ENCODE results near the gene SCP2. TPM values are rescaled to one million over a fixed set of nuclear protein-coding genes. Genes with fewer than 3 reads are reported as not detected.
A peak's percentile ranks its signal among the peaks of the same experiment; 100 is the strongest.

SCP2 gene, protein sequence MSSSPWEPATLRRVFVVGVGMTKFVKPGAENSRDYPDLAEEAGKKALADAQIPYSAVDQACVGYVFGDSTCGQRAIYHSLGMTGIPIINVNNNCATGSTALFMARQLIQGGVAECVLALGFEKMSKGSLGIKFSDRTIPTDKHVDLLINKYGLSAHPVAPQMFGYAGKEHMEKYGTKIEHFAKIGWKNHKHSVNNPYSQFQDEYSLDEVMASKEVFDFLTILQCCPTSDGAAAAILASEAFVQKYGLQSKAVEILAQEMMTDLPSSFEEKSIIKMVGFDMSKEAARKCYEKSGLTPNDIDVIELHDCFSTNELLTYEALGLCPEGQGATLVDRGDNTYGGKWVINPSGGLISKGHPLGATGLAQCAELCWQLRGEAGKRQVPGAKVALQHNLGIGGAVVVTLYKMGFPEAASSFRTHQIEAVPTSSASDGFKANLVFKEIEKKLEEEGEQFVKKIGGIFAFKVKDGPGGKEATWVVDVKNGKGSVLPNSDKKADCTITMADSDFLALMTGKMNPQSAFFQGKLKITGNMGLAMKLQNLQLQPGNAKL
- total RNA-seq = 10 to 100 TPM; 69.3 to 99.4 TPM
- polyA plus RNA-seq (2013, experiment 1 of 2) = 91.8 TPM
- polyA plus RNA-seq (2013, experiment 2 of 2) = 83.2 TPM
- long read RNA-seq, experiment 1, transcript SCP2-207 (5 exons, 894 nt) = major isoform, 29 of 70 reads
- long read RNA-seq, experiment 1, partial matches to known transcripts = 12 of 70 reads
- long read RNA-seq, experiment 1, other reads (novel, unspliced or antisense) = 22 of 70 reads
- long read RNA-seq, experiment 2, transcript SCP2-207 (5 exons, 894 nt) = major isoform, 119 of 167 reads
- long read RNA-seq, experiment 2, transcript SCP2-203 (16 exons, 2,811 nt) = minor isoform, 30 of 167 reads
- long read RNA-seq, experiment 2, partial matches to known transcripts = 6 of 167 reads
- long read RNA-seq, experiment 2, other reads (novel, unspliced or antisense) = 8 of 167 reads
- long read RNA-seq, experiment 3, transcript SCP2-205 (4 exons, 1,298 nt) = minor isoform, 6 of 279 reads
- long read RNA-seq, experiment 3, transcript SCP2-203 (16 exons, 2,811 nt) = minor isoform, 61 of 279 reads
- long read RNA-seq, experiment 3, transcript SCP2-207 (5 exons, 894 nt) = major isoform, 201 of 279 reads
- long read RNA-seq, experiment 3, partial matches to known transcripts = 0 of 279 reads
- long read RNA-seq, experiment 3, other reads (novel, unspliced or antisense) = 7 of 279 reads
- long read RNA-seq, experiment 4, transcript SCP2-207 (5 exons, 894 nt) = major isoform, 198 of 240 reads
- long read RNA-seq, experiment 4, transcript SCP2-203 (16 exons, 2,811 nt) = minor isoform, 23 of 240 reads
- long read RNA-seq, experiment 4, partial matches to known transcripts = 12 of 240 reads
- long read RNA-seq, experiment 4, other reads (novel, unspliced or antisense) = 3 of 240 reads

- Histone ChIP-seq H3K9me3 (ENCODE audit: control insufficient read depth, low read length) (no peaks in the 10 kb centered on the region), H3K9ac (ENCODE audit: extremely low read depth, low read length, poor library complexity, severe bottlenecking) (peak within 1 kb of the TSS; percentile 34), H3K27me3 (ENCODE audit: control insufficient read depth, insufficient read depth, low read length, poor library complexity, severe bottlenecking) (peaks cover 56% of the 10 kb centered on the region), H3K36me3 (ENCODE audit: control insufficient read depth, insufficient read depth, low read length) (no peaks in the 10 kb centered on the region), H3K4me3 (ENCODE audit: low read length) (peak within 1 kb of the TSS; percentile 88), H3K27ac (ENCODE audit: low read depth, low read length) (no peak within 1 kb of the TSS), H3K4me1 (ENCODE audit: control insufficient read depth, insufficient read depth, low read length) (no peaks in the 10 kb centered on the region)
- peak within 1 kb of the TSS; percentile 79 for H3K4me3 Mint-ChIP-seq
- peak; percentile 91 for DNase-seq
- no peak within 1 kb of the TSS for H3K27ac Mint-ChIP-seq
- no peaks in the 10 kb centered on the region for H3K9me3 Mint-ChIP-seq
- WGBS, 2 experiments (ENCODE audit: insufficient coverage in 1 of 2, insufficient read length in 1 of 2) = 3% methylated on average over 39 to 65 of the region's 65 CpGs
- H3K4me1 Mint-ChIP-seq = peaks cover 6% of the 10 kb centered on the region
- H3K36me3 Mint-ChIP-seq (ENCODE audit: low read depth) = no peaks in the 10 kb centered on the region
- TF ChIP-seq, protein P1, sequence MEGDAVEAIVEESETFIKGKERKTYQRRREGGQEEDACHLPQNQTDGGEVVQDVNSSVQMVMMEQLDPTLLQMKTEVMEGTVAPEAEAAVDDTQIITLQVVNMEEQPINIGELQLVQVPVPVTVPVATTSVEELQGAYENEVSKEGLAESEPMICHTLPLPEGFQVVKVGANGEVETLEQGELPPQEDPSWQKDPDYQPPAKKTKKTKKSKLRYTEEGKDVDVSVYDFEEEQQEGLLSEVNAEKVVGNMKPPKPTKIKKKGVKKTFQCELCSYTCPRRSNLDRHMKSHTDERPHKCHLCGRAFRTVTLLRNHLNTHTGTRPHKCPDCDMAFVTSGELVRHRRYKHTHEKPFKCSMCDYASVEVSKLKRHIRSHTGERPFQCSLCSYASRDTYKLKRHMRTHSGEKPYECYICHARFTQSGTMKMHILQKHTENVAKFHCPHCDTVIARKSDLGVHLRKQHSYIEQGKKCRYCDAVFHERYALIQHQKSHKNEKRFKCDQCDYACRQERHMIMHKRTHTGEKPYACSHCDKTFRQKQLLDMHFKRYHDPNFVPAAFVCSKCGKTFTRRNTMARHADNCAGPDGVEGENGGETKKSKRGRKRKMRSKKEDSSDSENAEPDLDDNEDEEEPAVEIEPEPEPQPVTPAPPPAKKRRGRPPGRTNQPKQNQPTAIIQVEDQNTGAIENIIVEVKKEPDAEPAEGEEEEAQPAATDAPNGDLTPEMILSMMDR (conservative IDR thresholded peaks at IDR 0.05) = no peak
- peaks cover 66% of the 10 kb centered on the region for H3K27me3 Mint-ChIP-seq (ENCODE audit: insufficient read depth)
Observed at GRCh38 chr1:52927212-52928014, at the start of gene SCP2. Gene SCP2, plus strand, starts transcription at chr1:52927276. Its CDS starts 121 bp downstream, at chr1:52927397.

- Histone ChIP-seq H3K4me3 (ENCODE audit: low read length) (no peak overlapping the region), H3K9me3 (ENCODE audit: control insufficient read depth, low read length) (no peaks in the 10 kb centered on the region), H3K9ac (ENCODE audit: extremely low read depth, low read length, poor library complexity, severe bottlenecking) (no peak overlapping the region), H3K27ac (ENCODE audit: low read depth, low read length) (no peak overlapping the region), H3K27me3 (ENCODE audit: control insufficient read depth, insufficient read depth, low read length, poor library complexity, severe bottlenecking) (no peaks in the 10 kb centered on the region), H3K4me1 (ENCODE audit: control insufficient read depth, insufficient read depth, low read length) (no peaks in the 10 kb centered on the region), H3K36me3 (ENCODE audit: control insufficient read depth, insufficient read depth, low read length) (no peaks in the 10 kb centered on the region)
- H3K4me1 Mint-ChIP-seq = peaks cover 2% of the 10 kb centered on the region
- no peak overlapping the region for H3K4me3 Mint-ChIP-seq
- H3K36me3 Mint-ChIP-seq (ENCODE audit: low read depth) = peaks cover 3% of the 10 kb centered on the region
- DNase-seq = no peak
- TF ChIP-seq, protein P1 (conservative IDR thresholded peaks at IDR 0.05) = no peak
- no peaks in the 10 kb centered on the region for H3K27me3 Mint-ChIP-seq (ENCODE audit: insufficient read depth)
- H3K9me3 Mint-ChIP-seq = no peaks in the 10 kb centered on the region
- WGBS, 2 experiments (ENCODE audit: insufficient coverage in 1 of 2, insufficient read length in 1 of 2) = 93 to 100% methylated on average over 1 to 3 of the region's 3 CpGs
- no peak overlapping the region for H3K27ac Mint-ChIP-seq
Observed at GRCh38 chr1:52877554-52877953, 49.5 kb upstream of the SCP2 start.

All from endodermal cell (in vitro differentiated cells).